IMR-90 (cell line): ENCODE measurements around the gene CPSF4.

Experiments
- CTCF ChIP-seq: conservative IDR thresholded peaks from 2 replicates; pipeline ENCODE4 v1.5.1; 2012; ENCODE audit warnings: mild to moderate bottlenecking, low read depth, low read length, improper control_type of control experiment
- MAFK ChIP-seq: IDR thresholded peaks from 2 replicates; pipeline ENCODE4 v1.6.1; 2012; ENCODE audit warnings: low read depth, low read length, improper control_type of control experiment
- MAZ ChIP-seq: IDR thresholded peaks from 2 replicates; pipeline ENCODE4 v1.6.1; 2012; ENCODE audit warnings: low read depth, mild to moderate bottlenecking, low read length, improper control_type of control experiment, moderate library complexity, borderline replicate concordance
- POLR2A ChIP-seq: IDR thresholded peaks from 2 replicates; pipeline ENCODE4 v1.6.1; 2012; ENCODE audit warnings: mild to moderate bottlenecking, low read depth, low read length
- RAD21 ChIP-seq: IDR thresholded peaks from 2 replicates; pipeline ENCODE4 v1.6.1; 2012; ENCODE audit warnings: low read length, improper control_type of control experiment
- RCOR1 ChIP-seq: IDR thresholded peaks from 2 replicates; pipeline ENCODE4 v1.6.1; 2012; ENCODE audit warnings: mild to moderate bottlenecking, low read length, improper control_type of control experiment; ENCODE audit not compliant: insufficient replicate concordance
- RFX5 ChIP-seq: IDR thresholded peaks from 2 replicates; pipeline ENCODE4 v1.8.0; 2012; ENCODE audit warnings: low read depth, mild to moderate bottlenecking, low read length, moderate library complexity
- USF2 ChIP-seq: fragments of 150-350 bp; IDR thresholded peaks from 2 replicates; pipeline ENCODE4 v1.6.1; 2017; ENCODE audit warnings: mild to moderate bottlenecking, antibody characterized with exemption, low read length, low read depth

GRCh38 chr7:99422186-99422585 is 16.6 kb upstream of the CPSF4 start:
- TF ChIP-seq RCOR1 (no peak), CTCF (no peak), POLR2A (no peak), RAD21 (no peak), MAFK (no peak), MAZ (no peak), USF2 (no peak), RFX5 (no peak)
